AG04450 (cell line): ENCODE measurements around the gene XCR1. TPM values are rescaled to one million over a fixed set of nuclear protein-coding genes. Genes with fewer than 3 reads are reported as not detected.

Source experiments
- CTCF ChIA-PET: fragments of 300-600, 350-600 bp; formaldehyde crosslinking; extraction: SDS; loops from one replicate; lab custom pipeline; 2022; ENCODE audit warnings: antibody characterized with exemption, inconsistent platforms; lab: Charles Lee
- POLR2A ChIA-PET: fragments of 350-600 bp; formaldehyde crosslinking; extraction: SDS; loops from one replicate; lab custom pipeline; 2021; ENCODE audit warnings: antibody characterized with exemption, inconsistent platforms; lab: Yijun Ruan, JAX
- DNase-seq: peaks from one replicate; pipeline ENCODE4 v3.0.0-alpha.2; 2011; ENCODE audit warnings: low read depth, low spot score
- H3K27ac ChIP-seq: one replicate; pipeline ENCODE4 v1.5.1; 2012; ENCODE audit warnings: low read depth, low read length, control low read depth
- H3K27me3 ChIP-seq: one replicate; pipeline ENCODE4 v1.6.0; 2012; ENCODE audit warnings: low read length; ENCODE audit not compliant: control insufficient read depth, insufficient read depth
- H3K4me3 ChIP-seq: 2 replicates; pipeline ENCODE4 v1.5.1; 2011; ENCODE audit warnings: mild to moderate bottlenecking, low read depth, low read length, control low read depth
- H3K9me3 ChIP-seq: 2 replicates; pipeline ENCODE4 v1.5.1; 2012; ENCODE audit warnings: low read length; ENCODE audit not compliant: control insufficient read depth, insufficient read depth
- CTCF ChIP-seq: IDR thresholded peaks from 2 replicates; pipeline ENCODE4 v1.5.1; 2011; ENCODE audit warnings: low read depth, low read length, control low read depth, inconsistent platforms
- polyA plus RNA-seq: library from polyadenylated mRNA; depleted of rRNA; stranded (reverse); fragments of >200 nt; gene quantifications from 2 replicates; pipeline ENCODE4 v1.2.3, GENCODE V29; 2011

XCR1 gene
- polyA plus RNA-seq, 1 experiment = not detected

GRCh38 chr3:46024131-46024530, 3.2 kb downstream of the XCR1 start:
- H3K9me3 ChIP-seq = peaks cover 5% of the 10 kb centered on the region
- H3K27me3 ChIP-seq = peaks cover 16% of the 10 kb centered on the region
- DNase-seq = no peak
- H3K27ac ChIP-seq = no peak overlapping the region
- ChIA-PET CTCF (no interaction called here), POLR2A (no interaction called here)
- no peak for TF ChIP-seq CTCF
- no peak overlapping the region for H3K4me3 ChIP-seq

GRCh38 chr3:46022909-46023785, 4.1 kb downstream of the XCR1 start:
- POLR2A ChIA-PET = interaction anchor here (0.6 kb wide), 1 partner anchor 1124 kb away, joined by 4 read pairs; no protein-coding TSS in a partner anchor
- CTCF ChIA-PET = no interaction called here
- H3K27ac ChIP-seq = no peak overlapping the region
- peaks cover 22% of the 10 kb centered on the region for H3K27me3 ChIP-seq
- H3K9me3 ChIP-seq = peaks cover 5% of the 10 kb centered on the region
- H3K4me3 ChIP-seq = no peak overlapping the region
- no peak for DNase-seq
- TF ChIP-seq CTCF = no peak

GRCh38 chr3:46021516-46021915, 5.8 kb downstream of the XCR1 start:
- no peak for TF ChIP-seq CTCF
- POLR2A ChIA-PET = no interaction called here
- DNase-seq = no peak
- peaks cover 27% of the 10 kb centered on the region for H3K27me3 ChIP-seq
- H3K27ac ChIP-seq = no peak overlapping the region
- H3K9me3 ChIP-seq = peaks cover 5% of the 10 kb centered on the region; the same call in 1 of the 2 replicates
- H3K4me3 ChIP-seq = no peak overlapping the region
- CTCF ChIA-PET = no interaction called here

GRCh38 chr3:46020766-46021510, 6.3 kb downstream of the XCR1 start:
- CTCF ChIA-PET = no interaction called here
- TF ChIP-seq CTCF = no peak
- no peak overlapping the region for H3K4me3 ChIP-seq

GRCh38 chr3:46019707-46020106, 7.6 kb downstream of the XCR1 start:
- no peak for DNase-seq
- H3K27me3 ChIP-seq = peaks cover 31% of the 10 kb centered on the region
- peaks cover 5% of the 10 kb centered on the region; the same call in 1 of the 2 replicates for H3K9me3 ChIP-seq
- no peak for TF ChIP-seq CTCF
- H3K4me3 ChIP-seq = no peak overlapping the region
- POLR2A ChIA-PET = no interaction called here
- no peak overlapping the region for H3K27ac ChIP-seq
- CTCF ChIA-PET = no interaction called here

More at GRCh38 chr3:46020766-46021510, 6.3 kb downstream of the XCR1 start:
- H3K27me3 ChIP-seq = peaks cover 31% of the 10 kb centered on the region
- no peak overlapping the region for H3K27ac ChIP-seq
- no peak for DNase-seq
- POLR2A ChIA-PET = no interaction called here
- peaks cover 5% of the 10 kb centered on the region; the same call in 1 of the 2 replicates for H3K9me3 ChIP-seq
